HG02759 (cell line): ENCODE measurements around the gene ZNF609.
A peak's percentile ranks its signal among the peaks of the same experiment; 100 is the strongest.
"Not testable (repeated sequence)": the region's sequence is repeated elsewhere in the genome, so short reads cannot be mapped to it uniquely, and the experiment has no call there.

Experiments used
- ATAC-seq: cut with Tn5 transposase; IDR thresholded peaks from one replicate; pipeline ENCODE4 v1.9.1; 2021; ENCODE audit warnings: mild to moderate bottlenecking, moderate library complexity; ENCODE audit not compliant: unreplicated experiment

ZNF609 gene

GRCh38 chr15:64617727-64618126 lies 157.3 kb downstream of the ZNF609 start:
- no peak for ATAC-seq

- ATAC-seq, result no peak
These were observed 157.8 kb downstream of the ZNF609 start for GRCh38 chr15:64618138-64618537.

- no peak for ATAC-seq
These were observed 158.2 kb downstream of the ZNF609 start for GRCh38 chr15:64618540-64618939.

GRCh38 chr15:64619880-64620839 lies 159.8 kb downstream of the ZNF609 start:
- ATAC-seq, result no peak

GRCh38 chr15:64621056-64621455 lies 160.7 kb downstream of the ZNF609 start:
- ATAC-seq, result no peak

GRCh38 chr15:64622410-64623260 lies 162.3 kb downstream of the ZNF609 start:
- ATAC-seq, result peak; percentile 72

GRCh38 chr15:64623347-64623996 lies 163.1 kb downstream of the ZNF609 start:
- ATAC-seq, result no peak

GRCh38 chr15:64624242-64624641 lies 163.9 kb downstream of the ZNF609 start:
- no peak for ATAC-seq

- ATAC-seq, result no peak
These were observed 168.7 kb downstream of the ZNF609 start for GRCh38 chr15:64629063-64629462.

GRCh38 chr15:64630396-64631107 lies 170.2 kb downstream of the ZNF609 start:
- no peak for ATAC-seq

- not testable (repeated sequence) for ATAC-seq
These were observed 172.3 kb downstream of the ZNF609 start for GRCh38 chr15:64632639-64633038.

- no peak for ATAC-seq
These were observed 173.0 kb downstream of the ZNF609 start for GRCh38 chr15:64633332-64633731.

GRCh38 chr15:64634027-64634426 lies 173.6 kb downstream of the ZNF609 start:
- ATAC-seq, result peak; percentile 88

GRCh38 chr15:64634576-64635498 lies 174.5 kb downstream of the ZNF609 start:
- peak; percentile 58 for ATAC-seq

- no peak for ATAC-seq
These were observed 175.4 kb downstream of the ZNF609 start for GRCh38 chr15:64635499-64636495.

- ATAC-seq, result no peak
These were observed 176.2 kb downstream of the ZNF609 start for GRCh38 chr15:64636556-64636955.

GRCh38 chr15:64637412-64637811 lies 177.0 kb downstream of the ZNF609 start:
- ATAC-seq, result no peak

GRCh38 chr15:64639744-64640143 lies 179.4 kb downstream of the ZNF609 start:
- ATAC-seq, result not testable (repeated sequence)
